ENCODE results near the gene MTRR. TPM values are rescaled to one million over a fixed set of nuclear protein-coding genes. Genes with fewer than 3 reads are reported as not detected.

MTRR gene
- total and polyA plus RNA-seq, 2 of the 8 experiments (the other 6 are each of a cell fraction or from before 2014, with no cell fraction given): 36.4 to 53.8 TPM

- Histone ChIP-seq H3K36me3 (ENCODE audit: control insufficient read depth in 2 of 4, insufficient read depth in 4 of 4, low read length in 3 of 4) (peaks cover 2 to 40% (median 13%) of the 10 kb centered on the region in 4 experiments; a peak in 6 of 8 replicates), H3K9ac (replicated peaks in 1 of 4; ENCODE audit: extremely low read depth in 1 of 4, low read depth in 3 of 4, low read length in 3 of 4) (no peak overlapping the region), H2AK5ac (ENCODE audit: low read depth, low read length) (no peak overlapping the region), H3K14ac (ENCODE audit: insufficient read length) (no peak overlapping the region), H3K79me1 (ENCODE audit: low read depth, low read length) (no peaks in the 10 kb centered on the region), H2BK5ac (ENCODE audit: low read depth, low read length) (no peak overlapping the region), H2BK120ac (replicated peaks; ENCODE audit: low read depth, low read length) (no peak overlapping the region), H3K4ac (replicated peaks; ENCODE audit: insufficient read length, low read depth, low read length) (no peak overlapping the region), H3K18ac (ENCODE audit: extremely low read depth, low read length) (no peak overlapping the region), H3K4me3 (ENCODE audit: extremely low read depth in 1 of 4, insufficient read depth in 2 of 4, low read depth in 3 of 4, low read length in 4 of 4) (no peak overlapping the region), H2BK20ac (ENCODE audit: low read length) (no peak overlapping the region), H2BK12ac (ENCODE audit: low read depth, low read length) (no peak overlapping the region), H3K23me2 (ENCODE audit: low read depth, low read length) (no peaks in the 10 kb centered on the region), H3K27ac (ENCODE audit: low read depth, low read length) (no peak overlapping the region), H2AFZ (ENCODE audit: low read length) (no peak overlapping the region), H3K56ac (replicated peaks; ENCODE audit: insufficient read length, low read depth, low read length) (no peak overlapping the region), H4K8ac (ENCODE audit: extremely low read depth, insufficient read depth, low read length) (no peak overlapping the region), H3K79me2 (ENCODE audit: control insufficient read depth in 1 of 2, insufficient read depth in 2 of 2, low read length in 2 of 2) (no peaks in the 10 kb centered on the region), H2BK15ac (ENCODE audit: low read length) (no peak overlapping the region), H4K5ac (ENCODE audit: insufficient read length, low read depth, low read length) (no peak overlapping the region), H3K4me1 (replicated peaks in 1 of 4; ENCODE audit: control insufficient read depth in 3 of 4, insufficient read depth in 4 of 4, low read length in 3 of 4) (no peaks in the 10 kb centered on the region), H3K27me3 (replicated peaks in 1 of 4; ENCODE audit: control insufficient read depth in 3 of 4, extremely low read depth in 1 of 4, insufficient read depth in 3 of 4, low read length in 3 of 4) (no peaks in the 10 kb centered on the region), H4K91ac (replicated peaks; ENCODE audit: insufficient read length, low read length) (no peak overlapping the region), H4K20me1 (replicated peaks in 1 of 2; ENCODE audit: control insufficient read depth in 1 of 2, insufficient read depth in 2 of 2, low read length in 2 of 2) (no peaks in the 10 kb centered on the region), H3K9me3 (ENCODE audit: insufficient read depth in 2 of 2, low read depth in 1 of 2, low read length in 1 of 2) (peaks cover 0 to 7% of the 10 kb centered on the region in 2 experiments; a peak in 2 of 4 replicates), H3K23ac (ENCODE audit: insufficient read length) (no peak overlapping the region), H3K4me2 (ENCODE audit: insufficient read depth in 1 of 2, low read depth in 2 of 2, low read length in 2 of 2) (no peak overlapping the region)
- POLR2A ChIA-PET (ENCODE audit: partially characterized antibody): no interaction called here
- no peak for TF ChIP-seq RAD21 (IDR thresholded peaks at IDR 0.05 in 1 of 2, conservative IDR thresholded peaks at IDR 0.05 in 1 of 2; ENCODE audit: low read depth in 2 of 2, low read length in 2 of 2)
- 0 out of 2 replicates have a peak, but pooled peaks have one; percentile 25 for TF ChIP-seq JUND (IDR thresholded peaks at IDR 0.05; ENCODE audit: low read length)
- CTCF ChIA-PET (ENCODE audit: partially characterized antibody): interaction anchor here (0.5 to 1.6 kb wide), 3 partner anchors 15 to 888 kb away, joined by 3 read pairs; no protein-coding TSS in a partner anchor
- DNase-seq (ENCODE audit: low read depth in 1 of 2, low spot score in 2 of 2) (no peak), FAIRE-seq (no peak)
- WGBS, 2 experiments (ENCODE audit: extremely low coverage in 1 of 2, insufficient coverage in 1 of 2, insufficient read length in 1 of 2, insufficient replicate concordance in 2 of 2, low coverage in 1 of 2, low lambda C conversion rate in 2 of 2, missing lambda C conversion rate in 1 of 2): 91% methylated on average over 2 of the region's 2 CpGs; no CpG with 5 or more reads in 1 of the 2 experiments
Observed at GRCh38 chr5:7904170-7904569, 35.2 kb downstream of the MTRR start.

Data from H1 (cell line).